Esophagus squamous epithelium (tissue), 4 donors: ENCODE measurements around the gene TRIOBP.

Experiments used
- CTCF ChIP-seq, 6 experiments: fragments of 450-650 bp in 4 of 6; fragments of 200-600 bp in 2 of 6; sonication (generic) in 2 of 6; IDR thresholded peaks; one replicate each; pipeline ENCODE4 v1.5.1; 2016 to 2019; ENCODE audit warnings: antibody characterized with exemption in 6 of 6, mild to moderate bottlenecking in 4 of 6, moderate library complexity in 4 of 6
- POLR2A ChIP-seq, 4 donors: fragments of 450-650 bp; IDR thresholded peaks; one replicate each; pipeline ENCODE4 v1.6.1; 2017; ENCODE audit warnings: antibody characterized with exemption in 4 of 4, mild to moderate bottlenecking in 4 of 4, moderate library complexity in 3 of 4

DNA sequence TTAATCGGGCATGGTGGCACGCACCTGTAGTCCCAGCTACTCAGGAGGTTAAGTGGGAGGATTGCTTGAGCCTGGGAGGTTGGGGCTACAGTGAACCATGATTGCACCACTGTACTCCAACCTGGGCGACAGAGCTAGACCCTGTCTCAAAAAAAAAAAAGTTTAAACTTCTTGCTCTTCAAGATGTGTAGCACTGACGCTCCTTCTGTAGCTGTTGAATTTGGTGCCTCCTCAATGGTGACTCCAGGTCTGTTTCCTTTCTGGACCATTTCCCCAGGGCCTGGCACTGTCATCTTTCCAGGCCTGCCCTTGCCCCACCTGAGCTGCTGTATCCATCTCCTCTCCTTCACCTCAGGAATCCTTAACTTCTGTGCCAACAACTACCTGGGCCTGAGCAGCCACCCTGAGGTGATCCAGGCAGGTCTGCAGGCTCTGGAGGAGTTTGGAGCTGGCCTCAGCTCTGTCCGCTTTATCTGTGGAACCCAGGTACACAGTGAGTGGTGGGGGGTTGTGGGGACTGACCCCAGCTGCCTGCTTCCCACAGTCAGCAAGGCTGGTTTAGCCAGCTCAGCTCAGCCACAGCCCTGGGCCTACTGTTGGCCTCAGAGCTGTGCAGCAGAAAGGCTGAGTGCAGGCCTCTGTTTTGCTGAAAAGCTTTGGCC is 113.0 kb downstream of the TRIOBP start:
- TF ChIP-seq POLR2A (IDR thresholded peaks at IDR 0.05) (no peak), CTCF (IDR thresholded peaks at IDR 0.05) (no peak)
